GM19239 (cell line): Measurements from ENCODE around the gene MYO1B.

Source experiments
- DNase-seq: peaks from one replicate; pipeline ENCODE4 v3.0.0; 2011; ENCODE audit warnings: low spot score; ENCODE audit not compliant: insufficient read length
- FAIRE-seq: peaks from 2 replicates; lab custom pipeline; 2011; peaks lifted over from hg19 to GRCh38; lab: Jason Lieb, UNC

The MYO1B gene

GRCh38 chr2:191316246-191316994 is 71.2 kb downstream of the MYO1B start:
- DNase-seq: no peak
- no peak for FAIRE-seq

GRCh38 chr2:191318037-191318728 is 73.0 kb downstream of the MYO1B start:
- no peak for DNase-seq
- FAIRE-seq: no peak

GRCh38 chr2:191318729-191319078 is 73.5 kb downstream of the MYO1B start:
- DNase-seq (no peak), FAIRE-seq (no peak)

GRCh38 chr2:191319186-191319585 is 74.0 kb downstream of the MYO1B start:
- DNase-seq: no peak
- FAIRE-seq: no peak

- DNase-seq (no peak), FAIRE-seq (peak; percentile 18)
Observed at GRCh38 chr2:191320881-191321280, 75.7 kb downstream of the MYO1B start.

GRCh38 chr2:191321861-191322662 is 76.9 kb downstream of the MYO1B start:
- no peak for DNase-seq
- peak; percentile 87 for FAIRE-seq

- FAIRE-seq (peak; percentile 52), DNase-seq (no peak)
Observed at GRCh38 chr2:191322828-191323506, 77.8 kb downstream of the MYO1B start.

- DNase-seq (no peak), FAIRE-seq (no peak)
Observed at GRCh38 chr2:191325651-191326365, 80.6 kb downstream of the MYO1B start.

GRCh38 chr2:191327484-191327883 is 82.3 kb downstream of the MYO1B start:
- no peak for FAIRE-seq
- DNase-seq: no peak

- FAIRE-seq: no peak
- DNase-seq: no peak
Observed at GRCh38 chr2:191328150-191328809, 83.1 kb downstream of the MYO1B start.

- DNase-seq: no peak
- FAIRE-seq: no peak
Observed at GRCh38 chr2:191329841-191330240, 84.6 kb downstream of the MYO1B start.

- DNase-seq: no peak
- FAIRE-seq: no peak
Observed at GRCh38 chr2:191333911-191334357, 88.7 kb downstream of the MYO1B start.

GRCh38 chr2:191335875-191336464 is 90.8 kb downstream of the MYO1B start:
- FAIRE-seq (no peak), DNase-seq (no peak)

- DNase-seq (no peak), FAIRE-seq (no peak)
Observed at GRCh38 chr2:191341436-191341835, 96.2 kb downstream of the MYO1B start.

GRCh38 chr2:191343796-191344338 is 98.7 kb downstream of the MYO1B start:
- no peak for DNase-seq
- no peak for FAIRE-seq

- FAIRE-seq: no peak
- DNase-seq: no peak
Observed at GRCh38 chr2:191345788-191346187, 100.6 kb downstream of the MYO1B start.

GRCh38 chr2:191347154-191347553 is 102.0 kb downstream of the MYO1B start:
- no peak for DNase-seq
- no peak for FAIRE-seq

- FAIRE-seq (no peak), DNase-seq (no peak)
Observed at GRCh38 chr2:191347881-191348280, 102.7 kb downstream of the MYO1B start.

- DNase-seq (no peak), FAIRE-seq (no peak)
Observed at GRCh38 chr2:191349990-191350389, 104.8 kb downstream of the MYO1B start.
